GM23248 (cell line): Measurements from ENCODE around the gene HEXIM2. TPM values are rescaled to one million over a fixed set of nuclear protein-coding genes. Genes with fewer than 3 reads are reported as not detected.

Experiments
- DNase-seq: peaks from one replicate; pipeline ENCODE4 v3.0.0-alpha.2; 2015
- H2AFZ ChIP-seq: fragments of 200-600 bp; sonication (generic); 2 replicates; pipeline ENCODE4 v1.6.1; 2016; ENCODE audit warnings: antibody characterized with exemption
- H3F3A ChIP-seq: fragments of 200-600 bp; sonication (generic); 2 replicates; pipeline ENCODE4 v1.6.1; 2016; ENCODE audit warnings: mild to moderate bottlenecking, antibody characterized with exemption, mixed run types; ENCODE audit not compliant: insufficient read depth
- H3K27ac ChIP-seq: fragments of 200-600 bp; sonication (generic); 2 replicates; pipeline ENCODE4 v1.5.1; 2016; ENCODE audit warnings: mild to moderate bottlenecking
- H3K27me3 ChIP-seq: fragments of 200-600 bp; sonication (generic); replicated peaks from 2 replicates; pipeline ENCODE4 v1.6.1; 2016; ENCODE audit warnings: mild to moderate bottlenecking; ENCODE audit not compliant: insufficient read depth
- H3K36me3 ChIP-seq: fragments of 200-600 bp; sonication (generic); 2 replicates; pipeline ENCODE4 v1.6.1; 2016; ENCODE audit warnings: low read depth, mild to moderate bottlenecking
- H3K4me1 ChIP-seq: fragments of 200-600 bp; sonication (generic); 2 replicates; pipeline ENCODE4 v1.6.1; 2016; ENCODE audit warnings: mild to moderate bottlenecking; ENCODE audit not compliant: insufficient read depth
- H3K4me2 ChIP-seq: fragments of 200-600 bp; sonication (generic); one replicate; pipeline ENCODE4 v1.6.1; 2016; ENCODE audit warnings: mild to moderate bottlenecking; ENCODE audit not compliant: unreplicated experiment
- H3K4me3 ChIP-seq: fragments of 200-600 bp; sonication (generic); 2 replicates; pipeline ENCODE4 v1.5.1; 2016; ENCODE audit warnings: mild to moderate bottlenecking
- H3K79me2 ChIP-seq: fragments of 200-600 bp; sonication (generic); 2 replicates; pipeline ENCODE4 v1.6.1; 2016; ENCODE audit warnings: mild to moderate bottlenecking; ENCODE audit not compliant: insufficient read depth
- H3K9ac ChIP-seq: fragments of 200-600 bp; sonication (generic); 2 replicates; pipeline ENCODE4 v1.6.1; 2016; ENCODE audit warnings: mild to moderate bottlenecking
- H3K9me2 ChIP-seq: fragments of 200-600 bp; sonication (generic); 2 replicates; pipeline ENCODE4 v1.6.1; 2016; ENCODE audit warnings: mixed run types, mild to moderate bottlenecking, moderate library complexity; ENCODE audit not compliant: insufficient read depth
- H3K9me3 ChIP-seq: fragments of 200-600 bp; sonication (generic); one replicate; pipeline ENCODE4 v1.6.1; 2017; ENCODE audit warnings: low read depth
- H4K20me1 ChIP-seq: fragments of 200-600 bp; sonication (generic); 2 replicates; pipeline ENCODE4 v1.6.0; 2016; ENCODE audit not compliant: insufficient read depth
- EZH2 ChIP-seq: fragments of 200-600 bp; sonication (generic); IDR thresholded peaks from 2 replicates; pipeline ENCODE4 v1.6.1; 2018; ENCODE audit warnings: antibody characterized with exemption, mild to moderate bottlenecking; ENCODE audit not compliant: insufficient read depth, poor library complexity, severe bottlenecking
- EZH2phosphoT487 ChIP-seq: fragments of 200-600 bp; sonication (generic); IDR thresholded peaks from 2 replicates; pipeline ENCODE4 v1.6.1; 2018; ENCODE audit warnings: antibody characterized with exemption, moderate library complexity, mild to moderate bottlenecking, low read depth; ENCODE audit not compliant: insufficient read depth
- WGBS, 2 experiments: methylation state at CpG; one replicate each; pipeline ENCODE4 v1.1.6; 2015 to 2017; ENCODE audit warnings: low lambda C conversion rate in 2 of 2, low coverage in 1 of 2; ENCODE audit errors: missing lambda C conversion rate in 2 of 2; 5-methylcytosine and 5-hydroxymethylcytosine counted together
- in situ Hi-C: fragments of 300-500 bp; cut with MboI; formaldehyde crosslinking; loops from 2 replicates; pipeline ENCODE4 v1.15.0; 2020
- polyA plus RNA-seq: library from polyadenylated mRNA; unstranded; fragments of >200 nt; fragmentation: Nextera tagmentation; extraction: Ambion mirVana; gene quantifications from 2 replicates; pipeline ENCODE4 v1.2.1, GENCODE V29; 2016
- total RNA-seq: library from RNA; depleted of rRNA; stranded (reverse); fragments of >200 nt; shearing (Covaris generic); gene quantifications from 2 replicates; pipeline ENCODE4 v1.2.3, GENCODE V29; 2014

The HEXIM2 gene
- total and polyA plus RNA-seq, 2 experiments from 2014 or later: 4.8 to 8.6 TPM

- H3K9ac ChIP-seq: peak overlapping the region; percentile 94
- TF ChIP-seq EZH2phosphoT487: no peak
- no peak for TF ChIP-seq EZH2
- H3F3A ChIP-seq: peaks cover 31% of the 10 kb centered on the region
- H3K27ac ChIP-seq: peak overlapping the region; percentile 97
- peak overlapping the region; percentile 80 for H3K4me3 ChIP-seq
- no peaks in the 10 kb centered on the region for H3K9me3 ChIP-seq
- no peaks in the 10 kb centered on the region for H4K20me1 ChIP-seq
- no peaks in the 10 kb centered on the region for H3K9me2 ChIP-seq
- in situ Hi-C loops: no loop called here
- DNase-seq: peak; percentile 94
- peak overlapping the region; percentile 71 for H3K4me2 ChIP-seq
- H3K4me1 ChIP-seq: peaks cover 22% of the 10 kb centered on the region; the same call in 1 of the 2 replicates
- H3K27me3 ChIP-seq: no peaks in the 10 kb centered on the region
- peaks cover 41% of the 10 kb centered on the region for H3K79me2 ChIP-seq
- 1 to 3% methylated on average over 35 to 38 of the region's 38 CpGs for WGBS, 2 experiments
- peak overlapping the region; percentile 70 for H2AFZ ChIP-seq
- H3K36me3 ChIP-seq: no peaks in the 10 kb centered on the region
These were observed 14.0 kb upstream of the HEXIM2 start for GRCh38 chr17:45147581-45148182.

- Histone ChIP-seq H3K27ac (peak within 1 kb of the TSS; percentile 97), H4K20me1 (no peaks in the 10 kb centered on the region), H3K27me3 (no peaks in the 10 kb centered on the region), H3K9me2 (no peaks in the 10 kb centered on the region), H3K4me2 (peak within 1 kb of the TSS; percentile 99), H2AFZ (peak within 1 kb of the TSS; percentile 70), H3K4me1 (peaks cover 20% of the 10 kb centered on the region; the same call in 1 of the 2 replicates), H3K36me3 (no peaks in the 10 kb centered on the region), H3K9me3 (no peaks in the 10 kb centered on the region), H3K9ac (peak within 1 kb of the TSS; percentile 94), H3F3A (peaks cover 33% of the 10 kb centered on the region), H3K79me2 (peaks cover 48% of the 10 kb centered on the region), H3K4me3 (peak within 1 kb of the TSS; percentile 94)
- TF ChIP-seq EZH2phosphoT487 (no peak), EZH2 (no peak)
- DNase-seq: peak; percentile 100
- WGBS, 2 experiments: 1% methylated on average over 56 to 58 of the region's 58 CpGs
- in situ Hi-C loops: no loop called here
These were observed 13.3 kb upstream of the HEXIM2 start, which contains the start of gene HEXIM1 for GRCh38 chr17:45148183-45149036. Gene HEXIM1, plus strand, starts transcription at chr17:45148475. Its CDS starts 716 bp downstream, at chr17:45149191.

- H3K27me3 ChIP-seq: no peaks in the 10 kb centered on the region
- H3K9ac ChIP-seq: peak overlapping the region; percentile 94
- 1% methylated on average over 32 of the region's 32 CpGs for WGBS, 2 experiments
- H4K20me1 ChIP-seq: no peaks in the 10 kb centered on the region
- H2AFZ ChIP-seq: peak overlapping the region; percentile 46; the same call in 1 of the 2 replicates
- peaks cover 16% of the 10 kb centered on the region; the same call in 1 of the 2 replicates for H3K4me1 ChIP-seq
- H3K9me3 ChIP-seq: no peaks in the 10 kb centered on the region
- peak overlapping the region; percentile 85 for H3K27ac ChIP-seq
- peaks cover 56% of the 10 kb centered on the region for H3K79me2 ChIP-seq
- no peaks in the 10 kb centered on the region for H3K9me2 ChIP-seq
- DNase-seq: peak; percentile 91
- H3F3A ChIP-seq: peaks cover 33% of the 10 kb centered on the region
- H3K36me3 ChIP-seq: no peaks in the 10 kb centered on the region
- H3K4me2 ChIP-seq: peak overlapping the region; percentile 99
- H3K4me3 ChIP-seq: peak overlapping the region; percentile 94
- TF ChIP-seq EZH2phosphoT487: no peak
- TF ChIP-seq EZH2: no peak
- in situ Hi-C loops: no loop called here
These were observed 12.5 kb upstream of the HEXIM2 start for GRCh38 chr17:45149037-45149668.
